Naive thymus-derived CD4-positive, alpha-beta T cell (primary cell): ENCODE results near the gene HEXD. TPM values are rescaled to one million over a fixed set of nuclear protein-coding genes. Genes with fewer than 3 reads are reported as not detected.
A peak's percentile ranks its signal among the peaks of the same experiment; 100 is the strongest.

Experiments
- ATAC-seq: fragments of 150-1000 bp; cut with Tn5 transposase; 2 replicates; pipeline ENCODE4 v1.10.0; 2021; ENCODE audit warnings: mild to moderate bottlenecking, moderate library complexity
- CTCF ChIA-PET: fragments of 350-600 bp; sonication (Branson Sonifier 250); formaldehyde crosslinking; loops from one replicate; lab custom pipeline; 2021; ENCODE audit warnings: antibody characterized with exemption; lab: Charles Lee
- POLR2A ChIA-PET: fragments of 350-600 bp; sonication (Branson Sonifier 250); formaldehyde crosslinking; loops from one replicate; lab custom pipeline; 2021; ENCODE audit warnings: antibody characterized with exemption, inconsistent platforms; lab: Charles Lee
- DNase-seq, 9 donors: peaks; one replicate each; pipeline versions ENCODE4 v3.0.0 to v3.0.0-alpha.2; 2020 to 2022; ENCODE audit warnings: mixed read lengths in 1 of 9
- H3K27ac ChIP-seq: one replicate; pipeline ENCODE4 v1.7.0; 2013; ENCODE audit warnings: mild to moderate bottlenecking, low read depth, low read length, moderate library complexity
- H3K27me3 ChIP-seq, 2 donors: one replicate each; pipeline ENCODE4 v1.7.0; 2013; ENCODE audit warnings: low read length in 2 of 2, mild to moderate bottlenecking in 2 of 2, moderate library complexity in 2 of 2; ENCODE audit not compliant: control insufficient read depth in 2 of 2, insufficient read depth in 2 of 2
- H3K36me3 ChIP-seq, 3 experiments: 1 replicate in 2 of 3; 2 replicates in 1 of 3; pipeline ENCODE4 v1.7.0; 2013; ENCODE audit warnings: low read length in 3 of 3, mild to moderate bottlenecking in 3 of 3, moderate library complexity in 1 of 3; ENCODE audit not compliant: insufficient read depth in 3 of 3, control insufficient read depth in 2 of 3
- H3K4me1 ChIP-seq, 2 donors: one replicate each; pipeline ENCODE4 v1.7.0; 2013; ENCODE audit warnings: low read length in 2 of 2, mild to moderate bottlenecking in 2 of 2, moderate library complexity in 1 of 2; ENCODE audit not compliant: control insufficient read depth in 2 of 2, insufficient read depth in 2 of 2
- H3K4me3 ChIP-seq: 2 replicates; pipeline ENCODE4 v1.7.0; 2013; ENCODE audit warnings: mild to moderate bottlenecking, low read length
- H3K9me3 ChIP-seq, 3 experiments: 1 replicate in 2 of 3; 2 replicates in 1 of 3; pipeline ENCODE4 v1.7.0; 2013; ENCODE audit warnings: low read length in 3 of 3; ENCODE audit not compliant: control insufficient read depth in 2 of 3
- H3K27ac Mint-ChIP-seq, 9 donors: one replicate each; pipeline ENCODE4 v1.8.0; 2020 to 2022; ENCODE audit warnings: mixed read lengths in 9 of 9, mild to moderate bottlenecking in 8 of 9, moderate library complexity in 5 of 9, inconsistent platforms in 2 of 9
- H3K27me3 Mint-ChIP-seq, 5 donors: one replicate each; pipeline ENCODE4 v1.8.0; 2021 to 2022; ENCODE audit warnings: mixed read lengths in 5 of 5, mild to moderate bottlenecking in 1 of 5
- H3K36me3 Mint-ChIP-seq, 5 donors: one replicate each; pipeline ENCODE4 v1.8.0; 2020 to 2022; ENCODE audit warnings: mixed read lengths in 5 of 5, mild to moderate bottlenecking in 3 of 5, inconsistent platforms in 1 of 5
- H3K4me1 Mint-ChIP-seq, 7 donors: one replicate each; pipeline ENCODE4 v1.8.0; 2020 to 2022; ENCODE audit warnings: mixed read lengths in 7 of 7, mild to moderate bottlenecking in 3 of 7, inconsistent platforms in 1 of 7
- H3K4me3 Mint-ChIP-seq, 10 donors: one replicate each; pipeline ENCODE4 v1.8.0; 2020 to 2022; ENCODE audit warnings: mild to moderate bottlenecking in 10 of 10, mixed read lengths in 10 of 10, moderate library complexity in 6 of 10, inconsistent platforms in 2 of 10
- H3K9me3 Mint-ChIP-seq, 11 donors: one replicate each; pipeline ENCODE4 v1.8.0; 2020 to 2022; ENCODE audit warnings: mixed read lengths in 11 of 11, mild to moderate bottlenecking in 4 of 11, inconsistent platforms in 1 of 11, moderate library complexity in 1 of 11
- intact Hi-C, 2 donors: fragments of 100-400 bp; cut with micrococcal nuclease; formaldehyde crosslinking; loops; one replicate each; pipeline ENCODE4 v1.15.1; 2023
- polyA plus RNA-seq, 2 donors: library from polyadenylated mRNA; unstranded; fragments of 300-500 nt; fragmentation: Illumina TruSeq; gene quantifications; one replicate each; pipeline ENCODE4 v1.2.3, GENCODE V29; 2021
- total RNA-seq, 6 experiments: library from RNA in 5 of 6; stranded (reverse) in 5 of 6; gene quantifications; 1 replicate in 5 of 6; 2 replicates in 1 of 6; pipeline ENCODE4 v1.2.3 and lab custom pipeline; 2021 to 2026

Gene HEXD
- total RNA-seq (100 to 1,000 TPM in 2 of 5 experiments, 10 to 100 TPM in 3; 62.7 to 153 (median 66.9) TPM), polyA plus RNA-seq (10 to 100 TPM; 12.5 to 18.1 TPM), total RNA-seq (lab: John Stamatoyannopoulos, UW) (63.4 reads per million, percentile 76 among the genes with 10 or more reads in this experiment)

- Mint-ChIP-seq H3K36me3 (peaks cover 4 to 40% (median 32%) of the 10 kb centered on the region in 5 donors), H3K27ac (peak within 1 kb of the TSS; percentile 80 to 92 (median 86)), H3K4me1 (peaks cover 23 to 42% (median 31%) of the 10 kb centered on the region in 7 donors), H3K4me3 (peak within 1 kb of the TSS; percentile 78 to 89 (median 84)), H3K27me3 (no peaks in the 10 kb centered on the region), H3K9me3 (peaks cover 0 to 3% (median 0%) of the 10 kb centered on the region in 11 donors)
- H3K4me3 ChIP-seq, result peak within 1 kb of the TSS; percentile 89
- peaks cover 0 to 20% (median 4%) of the 10 kb centered on the region in 3 experiments for H3K36me3 ChIP-seq
- ChIA-PET POLR2A (interaction anchor here (0.6 to 3.2 kb wide), 14 partner anchors 9 to 189 kb away, joined by 3 to 19 read pairs (median 4); partner anchors contain the start of genes FOXK2 and NARF), CTCF (interaction anchor here (0.6 kb wide), 2 partner anchors 255 to 458 kb away, joined by 3 to 4 read pairs; no protein-coding TSS in a partner anchor)
- H3K9me3 ChIP-seq, result no peaks in the 10 kb centered on the region
- H3K4me1 ChIP-seq, result peaks cover 5 to 20% of the 10 kb centered on the region in 2 donors
- H3K27me3 ChIP-seq, result no peaks in the 10 kb centered on the region
- peak within 1 kb of the TSS; percentile 94 for H3K27ac ChIP-seq
- peak; percentile 78 to 96 (median 92) for DNase-seq
- peak; percentile 94 for ATAC-seq
- intact Hi-C loops, result loop anchor here (1.0 to 5.0 kb wide), 12 partner anchors 32 to 396 kb away; partner anchors contain the start of genes LRRC45 (in 2 of the 2), NARF (in 2 of the 2), CENPX (in 1 of the 2) and CYBC1 (in 1 of the 2)
Measured at GRCh38 chr17:82418001-82418986, at the start of gene HEXD, which contains the start of gene OGFOD3. Gene HEXD (plus strand): TSS chr17:82418347. CDS start chr17:82419800, 1,453 bp downstream. Gene OGFOD3 (minus strand): TSS chr17:82418586. CDS start chr17:82418485, 101 bp downstream.

GRCh38 chr17:82369211-82369610 lies 48.9 kb upstream of the HEXD start:
- ATAC-seq, result no peak
- Mint-ChIP-seq H3K9me3 (no peaks in the 10 kb centered on the region), H3K27ac (no peak overlapping the region), H3K4me1 (peaks cover 7 to 20% (median 17%) of the 10 kb centered on the region in 7 donors), H3K4me3 (no peak overlapping the region), H3K27me3 (peaks cover 27 to 59% (median 37%) of the 10 kb centered on the region in 5 donors), H3K36me3 (no peaks in the 10 kb centered on the region)
- ChIA-PET CTCF (no interaction called here), POLR2A (no interaction called here)
- no peaks in the 10 kb centered on the region for H3K36me3 ChIP-seq
- H3K4me3 ChIP-seq, result no peak overlapping the region
- no peaks in the 10 kb centered on the region for H3K9me3 ChIP-seq
- intact Hi-C loops, result no loop called here
- DNase-seq, result no peak
- H3K27ac ChIP-seq, result no peak overlapping the region
- H3K4me1 ChIP-seq, result peaks cover 0 to 7% of the 10 kb centered on the region in 2 donors
- H3K27me3 ChIP-seq, result peaks cover 3 to 5% of the 10 kb centered on the region in 2 donors

GRCh38 chr17:82370471-82371332 lies 47.4 kb upstream of the HEXD start:
- peak overlapping the region; percentile 75 to 89 (median 82) for H3K4me3 Mint-ChIP-seq
- peak in 2 of 9 donors; percentile 30 to 50 for DNase-seq
- POLR2A ChIA-PET, result interaction anchor here (1.1 kb wide), 1 partner anchor 10 kb away, joined by 3 read pairs; no protein-coding TSS in a partner anchor

GRCh38 chr17:82371333-82372248 lies 46.6 kb upstream of the HEXD start, which contains the start of gene UTS2R:
Gene UTS2R (plus strand): TSS chr17:82371765. CDS start chr17:82374325, 2,560 bp downstream.
- Histone ChIP-seq H3K4me3 (peak within 1 kb of the TSS; percentile 31), H3K27me3 (peaks cover 3 to 5% of the 10 kb centered on the region in 2 donors), H3K4me1 (peaks cover 0 to 7% of the 10 kb centered on the region in 2 donors), H3K36me3 (no peaks in the 10 kb centered on the region), H3K27ac (no peak within 1 kb of the TSS), H3K9me3 (no peaks in the 10 kb centered on the region)
- no peaks in the 10 kb centered on the region for H3K36me3 Mint-ChIP-seq
- CTCF ChIA-PET, result no interaction called here
- peak within 1 kb of the TSS; percentile 75 to 89 (median 82) for H3K4me3 Mint-ChIP-seq
- H3K27me3 Mint-ChIP-seq, result peaks cover 27 to 65% (median 45%) of the 10 kb centered on the region in 5 donors
- H3K9me3 Mint-ChIP-seq, result no peaks in the 10 kb centered on the region
- intact Hi-C loops, result no loop called here
- H3K27ac Mint-ChIP-seq, result no peak within 1 kb of the TSS
- ATAC-seq, result no peak
- no peak for DNase-seq
- POLR2A ChIA-PET, result no interaction called here
- peaks cover 7 to 20% (median 17%) of the 10 kb centered on the region in 7 donors for H3K4me1 Mint-ChIP-seq

More at GRCh38 chr17:82370471-82371332, 47.4 kb upstream of the HEXD start:
- Histone ChIP-seq H3K4me3 (peak overlapping the region; percentile 31), H3K27me3 (peaks cover 3 to 5% of the 10 kb centered on the region in 2 donors), H3K36me3 (no peaks in the 10 kb centered on the region), H3K9me3 (no peaks in the 10 kb centered on the region), H3K27ac (no peak overlapping the region), H3K4me1 (peaks cover 0 to 7% of the 10 kb centered on the region in 2 donors)
- no peak for ATAC-seq
- intact Hi-C loops, result no loop called here
- Mint-ChIP-seq H3K36me3 (no peaks in the 10 kb centered on the region), H3K27me3 (peaks cover 27 to 60% (median 41%) of the 10 kb centered on the region in 5 donors), H3K9me3 (no peaks in the 10 kb centered on the region), H3K4me1 (peaks cover 7 to 20% (median 17%) of the 10 kb centered on the region in 7 donors), H3K27ac (no peak overlapping the region)
- CTCF ChIA-PET, result no interaction called here

GRCh38 chr17:82372249-82373071 lies 45.7 kb upstream of the HEXD start:
- Histone ChIP-seq H3K4me3 (no peak overlapping the region), H3K4me1 (peaks cover 0 to 7% of the 10 kb centered on the region in 2 donors), H3K36me3 (no peaks in the 10 kb centered on the region), H3K27ac (no peak overlapping the region), H3K27me3 (peaks cover 3 to 5% of the 10 kb centered on the region in 2 donors), H3K9me3 (no peaks in the 10 kb centered on the region)
- ChIA-PET CTCF (no interaction called here), POLR2A (no interaction called here)
- Mint-ChIP-seq H3K27ac (no peak overlapping the region), H3K27me3 (peaks cover 27 to 58% (median 44%) of the 10 kb centered on the region in 5 donors), H3K4me3 (peak overlapping the region; percentile 30 to 72 (median 52)), H3K36me3 (no peaks in the 10 kb centered on the region), H3K9me3 (no peaks in the 10 kb centered on the region), H3K4me1 (peaks cover 7 to 20% (median 17%) of the 10 kb centered on the region in 7 donors)
- intact Hi-C loops, result no loop called here
- ATAC-seq, result no peak
- no peak for DNase-seq
